DND-41 (cell line): ENCODE measurements around the gene MB.

ENCODE experiments used
- ATAC-seq: fragments of 200-7000 bp; cut with Tn5 transposase; 3 replicates; pipeline ENCODE4 v1.9.1; 2021; ENCODE audit warnings: low read depth; ENCODE audit not compliant: insufficient read depth
- DNase-seq: peaks from one replicate; pipeline ENCODE4 v3.0.0-alpha.2; 2020
- H2AFZ ChIP-seq: 2 replicates; pipeline ENCODE4 v1.6.0; 2012; ENCODE audit warnings: low read depth, low read length
- H3K27ac ChIP-seq: 2 replicates; pipeline ENCODE4 v1.5.1; 2012; ENCODE audit warnings: low read length, inconsistent platforms
- H3K27me3 ChIP-seq: fragments of 200-600 bp; sonication (generic); 2 replicates; pipeline ENCODE4 v1.6.0; 2012; ENCODE audit warnings: low read length, mild to moderate bottlenecking, inconsistent platforms; ENCODE audit not compliant: insufficient read depth, poor library complexity
- H3K36me3 ChIP-seq: 2 replicates; pipeline ENCODE4 v1.5.1; 2012; ENCODE audit warnings: low read length, inconsistent platforms; ENCODE audit not compliant: insufficient read depth
- H3K4me1 ChIP-seq: 2 replicates; pipeline ENCODE4 v1.5.1; 2012; ENCODE audit warnings: mild to moderate bottlenecking, low read length; ENCODE audit not compliant: insufficient read depth
- H3K4me2 ChIP-seq: 2 replicates; pipeline ENCODE4 v1.6.0; 2012; ENCODE audit warnings: mild to moderate bottlenecking, moderate library complexity, low read length, inconsistent platforms; ENCODE audit not compliant: insufficient read depth
- H3K4me3 ChIP-seq, 2 experiments: fragments of 200-600 bp in 1 of 2; shearing (Covaris generic) in 1 of 2; 2 replicates each; pipeline ENCODE4 v1.5.1; 2012 to 2016; ENCODE audit warnings: inconsistent platforms in 2 of 2, low read length in 2 of 2, mild to moderate bottlenecking in 2 of 2, low read depth in 1 of 2, moderate library complexity in 1 of 2
- H3K79me2 ChIP-seq: 2 replicates; pipeline ENCODE4 v1.6.0; 2012; ENCODE audit warnings: low read length, inconsistent platforms; ENCODE audit not compliant: insufficient read depth
- H3K9ac ChIP-seq: 2 replicates; pipeline ENCODE4 v1.6.0; 2012; ENCODE audit warnings: low read depth, mild to moderate bottlenecking, inconsistent platforms, low read length, moderate library complexity
- H3K9me3 ChIP-seq: 2 replicates; pipeline ENCODE4 v1.5.1; 2012; ENCODE audit warnings: low read length, moderate library complexity, mild to moderate bottlenecking, inconsistent platforms; ENCODE audit not compliant: insufficient read depth, severe bottlenecking
- H4K20me1 ChIP-seq: 2 replicates; pipeline ENCODE4 v1.6.0; 2012; ENCODE audit warnings: low read length; ENCODE audit not compliant: insufficient read depth
- EZH2 ChIP-seq: IDR thresholded peaks from 3 replicates; pipeline ENCODE4 v1.6.1; 2012; ENCODE audit warnings: borderline replicate concordance, low read depth, mild to moderate bottlenecking, moderate library complexity, low read length, inconsistent platforms; ENCODE audit not compliant: severe bottlenecking
- TF ChIP-seq, protein P1 (sequence below): IDR thresholded peaks from 2 replicates; pipeline ENCODE4 v1.5.1; 2012; ENCODE audit warnings: borderline replicate concordance, low read length, moderate library complexity, mild to moderate bottlenecking; ENCODE audit not compliant: poor library complexity, severe bottlenecking; ENCODE audit errors: extremely low read depth

Gene MB

GRCh38 chr22:35577799-35578659 lies 39.1 kb downstream of the MB start:
- Histone ChIP-seq H3K4me3 (no peak overlapping the region), H3K79me2 (no peaks in the 10 kb centered on the region), H3K9ac (no peak overlapping the region), H3K36me3 (no peaks in the 10 kb centered on the region), H3K9me3 (no peaks in the 10 kb centered on the region), H4K20me1 (no peaks in the 10 kb centered on the region), H3K4me2 (no peak overlapping the region), H3K27me3 (no peaks in the 10 kb centered on the region), H3K27ac (no peak overlapping the region), H3K4me1 (peaks cover 14% of the 10 kb centered on the region), H2AFZ (no peak overlapping the region)
- TF ChIP-seq EZH2: no peak
- TF ChIP-seq, protein P1, sequence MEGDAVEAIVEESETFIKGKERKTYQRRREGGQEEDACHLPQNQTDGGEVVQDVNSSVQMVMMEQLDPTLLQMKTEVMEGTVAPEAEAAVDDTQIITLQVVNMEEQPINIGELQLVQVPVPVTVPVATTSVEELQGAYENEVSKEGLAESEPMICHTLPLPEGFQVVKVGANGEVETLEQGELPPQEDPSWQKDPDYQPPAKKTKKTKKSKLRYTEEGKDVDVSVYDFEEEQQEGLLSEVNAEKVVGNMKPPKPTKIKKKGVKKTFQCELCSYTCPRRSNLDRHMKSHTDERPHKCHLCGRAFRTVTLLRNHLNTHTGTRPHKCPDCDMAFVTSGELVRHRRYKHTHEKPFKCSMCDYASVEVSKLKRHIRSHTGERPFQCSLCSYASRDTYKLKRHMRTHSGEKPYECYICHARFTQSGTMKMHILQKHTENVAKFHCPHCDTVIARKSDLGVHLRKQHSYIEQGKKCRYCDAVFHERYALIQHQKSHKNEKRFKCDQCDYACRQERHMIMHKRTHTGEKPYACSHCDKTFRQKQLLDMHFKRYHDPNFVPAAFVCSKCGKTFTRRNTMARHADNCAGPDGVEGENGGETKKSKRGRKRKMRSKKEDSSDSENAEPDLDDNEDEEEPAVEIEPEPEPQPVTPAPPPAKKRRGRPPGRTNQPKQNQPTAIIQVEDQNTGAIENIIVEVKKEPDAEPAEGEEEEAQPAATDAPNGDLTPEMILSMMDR: no peak
- DNase-seq: no peak
- no peak for ATAC-seq

DNA sequence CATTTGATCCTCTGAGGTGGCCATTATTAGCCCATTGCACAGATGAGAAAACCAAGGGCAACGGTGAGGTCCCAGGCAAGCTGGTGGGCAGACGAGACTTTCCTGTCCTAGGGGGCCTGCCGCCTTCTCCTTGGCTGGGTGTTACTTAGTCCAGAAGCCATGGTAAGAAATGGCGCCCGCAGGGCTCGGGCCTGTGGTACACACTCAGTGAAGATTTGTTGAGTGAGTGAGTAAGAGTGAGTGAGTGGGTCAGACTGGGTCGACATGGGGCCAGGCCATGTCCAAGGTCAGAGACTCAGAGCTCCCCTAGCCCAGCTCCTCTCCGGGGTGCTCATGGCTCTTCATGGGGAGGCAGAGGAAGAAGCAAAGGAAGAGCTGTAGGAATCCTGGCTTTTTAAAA lies 40.5 kb downstream of the MB start:
- TF ChIP-seq, protein P1: no peak
- no peak for TF ChIP-seq EZH2
- Histone ChIP-seq H3K27ac (no peak overlapping the region), H3K4me2 (no peak overlapping the region), H3K79me2 (no peaks in the 10 kb centered on the region), H2AFZ (no peak overlapping the region), H3K4me1 (peaks cover 14% of the 10 kb centered on the region), H4K20me1 (no peaks in the 10 kb centered on the region), H3K9ac (no peak overlapping the region), H3K4me3 (no peak overlapping the region), H3K27me3 (no peaks in the 10 kb centered on the region), H3K9me3 (no peaks in the 10 kb centered on the region), H3K36me3 (no peaks in the 10 kb centered on the region)
- DNase-seq (no peak), ATAC-seq (no peak)

DNA sequence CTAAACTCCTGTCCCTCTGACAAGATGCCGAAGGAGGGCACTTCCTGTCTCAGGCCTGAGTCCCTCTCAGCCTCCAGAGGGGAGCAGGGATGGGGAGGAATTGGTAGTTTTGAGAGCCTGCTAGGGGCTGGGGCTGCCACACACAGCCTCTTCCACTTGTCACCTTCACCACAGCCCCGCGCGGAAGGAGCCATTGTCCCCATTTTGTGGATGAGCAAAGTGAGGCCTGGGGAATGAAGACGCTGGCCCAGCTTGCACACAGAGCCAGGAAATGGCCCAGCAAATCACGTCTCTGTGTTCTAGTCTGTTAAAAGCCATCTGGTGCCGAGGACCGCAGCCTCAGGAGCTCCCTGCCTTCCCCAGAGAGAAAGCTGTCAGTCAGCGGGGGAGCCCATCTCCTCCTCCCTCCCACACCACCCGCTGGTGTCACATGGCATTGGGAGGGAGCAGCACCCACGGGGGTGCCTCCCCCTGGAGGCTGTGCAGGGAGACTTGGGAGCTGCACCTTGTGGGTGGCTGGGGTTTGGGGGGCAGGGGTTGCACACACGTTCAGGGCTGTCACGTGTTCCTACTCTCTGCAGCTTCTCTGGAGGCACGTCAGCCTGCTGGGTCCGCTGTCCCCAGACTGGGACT lies 41.9 kb downstream of the MB start:
- TF ChIP-seq, protein P1: peak; percentile 51
- TF ChIP-seq EZH2: no peak

More for the DNA sequence above, 41.9 kb downstream of the MB start:
- H3K4me2 ChIP-seq: peak overlapping the region; percentile 4; the same call in 1 of the 2 replicates
- no peak overlapping the region for H3K4me3 ChIP-seq
- no peaks in the 10 kb centered on the region for H3K9me3 ChIP-seq
- no peak overlapping the region for H3K9ac ChIP-seq
- ATAC-seq (peak; percentile 92), DNase-seq (peak; percentile 79)
- no peaks in the 10 kb centered on the region for H3K36me3 ChIP-seq
- no peaks in the 10 kb centered on the region for H4K20me1 ChIP-seq
- H2AFZ ChIP-seq: 0 out of 2 replicates have a peak overlapping the region, but pooled peaks have one; percentile 26
- no peaks in the 10 kb centered on the region for H3K79me2 ChIP-seq
- no peaks in the 10 kb centered on the region for H3K27me3 ChIP-seq
- H3K27ac ChIP-seq: no peak overlapping the region
- peaks cover 14% of the 10 kb centered on the region for H3K4me1 ChIP-seq
